ENCODE data around the gene CHURC1.

The CHURC1 gene

DNA sequence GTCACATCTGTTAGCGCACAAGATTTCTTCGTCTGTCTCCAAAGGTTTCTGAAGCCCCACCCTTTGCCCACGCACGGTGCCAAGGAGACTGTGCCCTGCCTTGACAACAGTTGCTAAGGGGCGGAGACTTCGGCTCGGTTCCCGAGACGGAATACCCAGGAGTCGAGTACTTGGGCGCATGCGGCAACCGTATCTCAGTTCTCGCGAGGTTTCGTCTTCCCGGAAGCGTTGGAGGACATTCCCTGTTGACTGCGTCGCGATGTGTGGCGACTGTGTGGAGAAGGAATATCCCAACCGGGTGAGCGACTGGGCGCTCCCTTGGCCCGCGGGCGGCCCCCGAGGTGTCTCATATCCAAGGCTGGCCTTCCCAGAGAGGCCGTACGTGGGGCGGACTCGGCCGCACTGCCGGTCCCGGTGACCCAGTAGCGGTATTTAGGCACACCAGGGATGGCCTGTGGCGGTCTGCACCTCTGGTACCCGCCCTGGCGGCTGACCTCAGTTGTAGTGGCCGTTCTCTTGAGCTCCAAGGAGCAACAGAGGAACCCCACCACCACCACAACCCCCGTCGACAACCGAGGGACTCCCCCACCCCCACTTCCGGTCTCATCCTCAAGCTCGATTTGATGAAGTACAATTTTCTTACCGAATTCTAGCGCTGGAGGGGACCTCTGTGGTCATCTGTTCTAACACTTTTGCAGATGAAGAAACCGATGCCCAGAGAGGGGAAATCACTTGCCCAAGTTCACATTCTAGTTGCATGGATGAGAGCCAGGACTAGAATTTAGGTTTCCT, at the start of gene CHURC1:
Gene CHURC1 (plus strand): TSS at position 219 of the 792 bp plus-strand sequence. CDS start 41 bp downstream, at position 260.
- peaks cover 13% of the 10 kb centered on the region for H3K4me1 ChIP-seq (ENCODE audit: insufficient read depth, low read length)
- H3K9me3 ChIP-seq (ENCODE audit: low read length): no peaks in the 10 kb centered on the region
- H3K9ac ChIP-seq (ENCODE audit: low read length): peak within 1 kb of the TSS; percentile 99
- no peaks in the 10 kb centered on the region for H3K27me3 ChIP-seq (ENCODE audit: control insufficient read depth in 1 of 2, insufficient read depth in 2 of 2, low read length in 2 of 2)
- peak within 1 kb of the TSS; percentile 75 to 99 for H3K4me3 ChIP-seq (ENCODE audit: low read depth in 1 of 2, low read length in 2 of 2)
- peak within 1 kb of the TSS; percentile 79 for H3K27ac ChIP-seq (ENCODE audit: low read depth, low read length)
- H3K36me3 ChIP-seq (ENCODE audit: insufficient read depth, low read length): no peaks in the 10 kb centered on the region

DNA sequence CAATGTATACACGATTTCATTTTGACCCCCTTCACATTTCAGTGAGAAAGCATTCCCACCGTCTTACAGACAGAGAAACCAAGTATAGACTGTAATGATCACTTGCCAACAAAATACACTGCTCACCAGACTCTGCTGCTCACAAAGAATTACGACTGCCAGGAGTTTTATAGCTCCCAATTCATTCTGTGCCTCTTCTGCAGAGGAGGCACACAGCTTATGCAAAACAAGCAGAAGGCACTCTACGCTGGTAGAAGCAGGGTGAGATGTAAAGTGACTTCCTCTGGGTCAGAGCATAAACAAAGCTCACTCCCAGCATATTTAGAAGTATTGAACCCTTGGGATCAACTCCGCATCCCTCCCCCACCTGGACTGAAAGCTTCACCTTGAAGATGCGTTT, 49.1 kb upstream of the CHURC1 start:
- H3K9me3 ChIP-seq (ENCODE audit: low read length): no peaks in the 10 kb centered on the region
- no peaks in the 10 kb centered on the region for H3K27me3 ChIP-seq (ENCODE audit: control insufficient read depth in 1 of 2, insufficient read depth in 2 of 2, low read length in 2 of 2)
- no peak overlapping the region for H3K4me3 ChIP-seq (ENCODE audit: low read depth in 1 of 2, low read length in 2 of 2)
- H3K36me3 ChIP-seq (ENCODE audit: insufficient read depth, low read length): no peaks in the 10 kb centered on the region
- no peaks in the 10 kb centered on the region for H3K4me1 ChIP-seq (ENCODE audit: insufficient read depth, low read length)
- no peak overlapping the region for H3K9ac ChIP-seq (ENCODE audit: low read length)
- H3K27ac ChIP-seq (ENCODE audit: low read depth, low read length): no peak overlapping the region

DNA sequence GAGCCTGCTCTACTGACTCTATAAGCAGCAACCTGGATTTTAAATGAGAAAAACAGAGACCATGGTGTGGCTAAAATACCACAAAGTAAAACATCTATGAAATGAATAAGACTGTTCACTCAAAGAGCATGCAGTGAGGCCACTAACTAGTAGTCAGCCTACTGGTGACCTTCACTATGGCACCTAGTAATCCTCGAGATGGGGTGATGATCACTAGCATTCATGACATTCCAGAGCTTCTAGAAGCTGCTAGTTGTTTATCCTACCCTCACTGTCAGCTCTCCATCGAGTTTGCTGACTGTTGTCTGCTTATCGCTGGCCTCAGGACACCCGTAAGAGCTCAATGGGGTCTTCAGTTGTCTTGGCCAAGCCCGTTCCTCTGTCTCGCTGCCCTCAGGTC, 48.3 kb upstream of the CHURC1 start:
- H3K9me3 ChIP-seq (ENCODE audit: low read length): no peaks in the 10 kb centered on the region
- H3K9ac ChIP-seq (ENCODE audit: low read length): no peak overlapping the region
- no peaks in the 10 kb centered on the region for H3K27me3 ChIP-seq (ENCODE audit: control insufficient read depth in 1 of 2, insufficient read depth in 2 of 2, low read length in 2 of 2)
- H3K36me3 ChIP-seq (ENCODE audit: insufficient read depth, low read length): no peaks in the 10 kb centered on the region
- no peak overlapping the region for H3K4me3 ChIP-seq (ENCODE audit: low read depth in 1 of 2, low read length in 2 of 2)
- H3K27ac ChIP-seq (ENCODE audit: low read depth, low read length): no peak overlapping the region
- H3K4me1 ChIP-seq (ENCODE audit: insufficient read depth, low read length): no peaks in the 10 kb centered on the region

GRCh38 chr14:64867182-64867581, 47.1 kb upstream of the CHURC1 start:
- no peak overlapping the region for H3K9ac ChIP-seq (ENCODE audit: low read length)
- no peak overlapping the region for H3K4me3 ChIP-seq (ENCODE audit: low read depth in 1 of 2, low read length in 2 of 2)
- no peaks in the 10 kb centered on the region for H3K9me3 ChIP-seq (ENCODE audit: low read length)
- H3K4me1 ChIP-seq (ENCODE audit: insufficient read depth, low read length): no peaks in the 10 kb centered on the region
- no peaks in the 10 kb centered on the region for H3K27me3 ChIP-seq (ENCODE audit: control insufficient read depth in 1 of 2, insufficient read depth in 2 of 2, low read length in 2 of 2)
- H3K36me3 ChIP-seq (ENCODE audit: insufficient read depth, low read length): no peaks in the 10 kb centered on the region
- no peak overlapping the region for H3K27ac ChIP-seq (ENCODE audit: low read depth, low read length)

DNA sequence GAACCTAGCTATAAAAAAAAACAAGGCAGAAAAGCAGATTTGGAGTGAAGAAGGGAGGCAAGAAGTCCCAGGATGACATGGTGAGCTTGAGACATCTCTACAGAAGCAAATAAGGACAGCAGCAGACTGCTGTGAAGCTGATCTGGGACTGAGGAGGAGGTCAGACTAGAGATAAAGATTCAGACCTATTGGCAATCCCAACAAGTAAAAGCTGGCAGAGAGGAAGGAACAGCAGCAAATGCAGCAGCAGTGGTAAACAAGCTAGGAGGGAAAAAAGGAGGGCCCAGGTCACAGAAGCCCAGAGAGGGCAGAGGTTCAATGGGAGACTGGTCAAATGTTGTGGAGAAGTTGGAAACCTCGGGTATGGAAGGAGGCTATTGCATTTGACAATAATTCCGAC, 45.9 kb upstream of the CHURC1 start:
- Histone ChIP-seq H3K4me1 (ENCODE audit: insufficient read depth, low read length) (no peaks in the 10 kb centered on the region), H3K27ac (ENCODE audit: low read depth, low read length) (no peak overlapping the region), H3K36me3 (ENCODE audit: insufficient read depth, low read length) (no peaks in the 10 kb centered on the region), H3K4me3 (ENCODE audit: low read depth in 1 of 2, low read length in 2 of 2) (no peak overlapping the region), H3K27me3 (ENCODE audit: control insufficient read depth in 1 of 2, insufficient read depth in 2 of 2, low read length in 2 of 2) (no peaks in the 10 kb centered on the region), H3K9ac (ENCODE audit: low read length) (no peak overlapping the region), H3K9me3 (ENCODE audit: low read length) (no peaks in the 10 kb centered on the region)

DNA sequence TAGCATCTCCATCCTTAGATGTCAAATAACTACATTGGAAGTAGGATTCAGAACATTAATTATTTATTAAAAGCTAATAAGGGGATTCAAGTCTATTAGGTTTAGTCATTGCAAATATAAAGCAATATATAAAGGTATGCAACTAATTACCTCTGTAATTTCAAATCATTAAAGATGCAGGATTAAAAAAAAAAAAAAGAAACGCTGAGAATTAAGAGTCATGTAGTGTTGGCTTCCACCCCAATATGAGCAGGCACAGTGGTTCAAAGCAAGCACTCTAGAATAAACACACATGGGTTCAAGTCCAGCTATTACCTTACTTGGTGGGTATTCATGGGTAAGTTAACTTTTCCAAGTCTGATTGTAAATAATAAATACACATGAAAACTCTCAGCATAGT, 45.4 kb upstream of the CHURC1 start:
- Histone ChIP-seq H3K4me1 (ENCODE audit: insufficient read depth, low read length) (no peaks in the 10 kb centered on the region), H3K27ac (ENCODE audit: low read depth, low read length) (no peak overlapping the region), H3K27me3 (ENCODE audit: control insufficient read depth in 1 of 2, insufficient read depth in 2 of 2, low read length in 2 of 2) (no peaks in the 10 kb centered on the region), H3K4me3 (ENCODE audit: low read depth in 1 of 2, low read length in 2 of 2) (no peak overlapping the region), H3K9me3 (ENCODE audit: low read length) (no peaks in the 10 kb centered on the region), H3K36me3 (ENCODE audit: insufficient read depth, low read length) (no peaks in the 10 kb centered on the region), H3K9ac (ENCODE audit: low read length) (no peak overlapping the region)

- Histone ChIP-seq H3K4me1 (ENCODE audit: insufficient read depth, low read length) (no peaks in the 10 kb centered on the region), H3K27ac (ENCODE audit: low read depth, low read length) (no peak overlapping the region), H3K27me3 (ENCODE audit: control insufficient read depth in 1 of 2, insufficient read depth in 2 of 2, low read length in 2 of 2) (no peaks in the 10 kb centered on the region), H3K4me3 (ENCODE audit: low read depth in 1 of 2, low read length in 2 of 2) (no peak overlapping the region), H3K36me3 (ENCODE audit: insufficient read depth, low read length) (no peaks in the 10 kb centered on the region), H3K9me3 (ENCODE audit: low read length) (no peaks in the 10 kb centered on the region), H3K9ac (ENCODE audit: low read length) (no peak overlapping the region)
Measured at GRCh38 chr14:64870160-64870559, 44.1 kb upstream of the CHURC1 start.

DNA sequence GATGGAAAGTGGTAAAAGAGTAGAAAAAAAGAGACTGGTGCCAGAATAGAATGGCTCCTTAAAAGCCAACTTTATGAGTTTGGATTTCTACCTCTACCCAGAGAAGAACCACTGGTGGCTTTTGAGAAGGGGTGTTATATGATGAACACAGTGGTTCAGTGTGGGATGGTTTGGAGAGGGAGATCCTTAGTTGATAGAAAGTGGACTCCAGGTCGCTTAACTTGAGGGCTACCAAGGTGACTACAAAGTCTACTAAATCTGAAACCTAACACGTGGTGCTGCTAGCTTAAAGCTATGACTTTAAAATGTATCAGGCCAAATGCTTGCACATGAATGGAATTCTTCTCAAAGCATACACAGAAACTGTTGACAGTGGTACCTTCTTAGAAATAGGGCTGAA, 42.9 kb upstream of the CHURC1 start:
- H3K36me3 ChIP-seq (ENCODE audit: insufficient read depth, low read length): no peaks in the 10 kb centered on the region
- H3K27ac ChIP-seq (ENCODE audit: low read depth, low read length): no peak overlapping the region
- H3K27me3 ChIP-seq (ENCODE audit: control insufficient read depth in 1 of 2, insufficient read depth in 2 of 2, low read length in 2 of 2): no peaks in the 10 kb centered on the region
- no peaks in the 10 kb centered on the region for H3K9me3 ChIP-seq (ENCODE audit: low read length)
- no peak overlapping the region for H3K4me3 ChIP-seq (ENCODE audit: low read depth in 1 of 2, low read length in 2 of 2)
- no peak overlapping the region for H3K9ac ChIP-seq (ENCODE audit: low read length)
- H3K4me1 ChIP-seq (ENCODE audit: insufficient read depth, low read length): no peaks in the 10 kb centered on the region

GRCh38 chr14:64873506-64874219, 40.6 kb upstream of the CHURC1 start:
- no peaks in the 10 kb centered on the region for H3K36me3 ChIP-seq (ENCODE audit: insufficient read depth, low read length)

GRCh38 chr14:64875350-64875749, 38.9 kb upstream of the CHURC1 start:
- Histone ChIP-seq H3K4me1 (ENCODE audit: insufficient read depth, low read length) (no peaks in the 10 kb centered on the region), H3K27me3 (ENCODE audit: control insufficient read depth in 1 of 2, insufficient read depth in 2 of 2, low read length in 2 of 2) (peaks cover 10 to 15% of the 10 kb centered on the region in 2 donors)

More at GRCh38 chr14:64873506-64874219, 40.6 kb upstream of the CHURC1 start:
- Histone ChIP-seq H3K27ac (ENCODE audit: low read depth, low read length) (no peak overlapping the region), H3K4me3 (ENCODE audit: low read depth in 1 of 2, low read length in 2 of 2) (no peak overlapping the region), H3K27me3 (ENCODE audit: control insufficient read depth in 1 of 2, insufficient read depth in 2 of 2, low read length in 2 of 2) (peaks cover 2 to 5% of the 10 kb centered on the region in 2 donors), H3K9me3 (ENCODE audit: low read length) (no peaks in the 10 kb centered on the region), H3K4me1 (ENCODE audit: insufficient read depth, low read length) (no peaks in the 10 kb centered on the region), H3K9ac (ENCODE audit: low read length) (no peak overlapping the region)

GRCh38 chr14:64877846-64878245, 36.4 kb upstream of the CHURC1 start:
- Histone ChIP-seq H3K9ac (ENCODE audit: low read length) (no peak overlapping the region), H3K27me3 (ENCODE audit: control insufficient read depth in 1 of 2, insufficient read depth in 2 of 2, low read length in 2 of 2) (peaks cover 19 to 24% of the 10 kb centered on the region in 2 donors), H3K9me3 (ENCODE audit: low read length) (no peaks in the 10 kb centered on the region), H3K27ac (ENCODE audit: low read depth, low read length) (no peak overlapping the region), H3K36me3 (ENCODE audit: insufficient read depth, low read length) (no peaks in the 10 kb centered on the region), H3K4me1 (ENCODE audit: insufficient read depth, low read length) (no peaks in the 10 kb centered on the region), H3K4me3 (ENCODE audit: low read depth in 1 of 2, low read length in 2 of 2) (no peak overlapping the region)

More at GRCh38 chr14:64875350-64875749, 38.9 kb upstream of the CHURC1 start:
- Histone ChIP-seq H3K27ac (ENCODE audit: low read depth, low read length) (no peak overlapping the region), H3K4me3 (ENCODE audit: low read depth in 1 of 2, low read length in 2 of 2) (no peak overlapping the region), H3K36me3 (ENCODE audit: insufficient read depth, low read length) (no peaks in the 10 kb centered on the region), H3K9ac (ENCODE audit: low read length) (no peak overlapping the region), H3K9me3 (ENCODE audit: low read length) (no peaks in the 10 kb centered on the region)

Data from muscle layer of colon (tissue), 2 donors.